Stimulated activated effector memory CD8-positive, alpha-beta T cell treated with anti-CD3 and anti-CD28 coated beads, Interleukin-12 subunit alpha, Interleukin-12 subunit beta, amount 100 ng/mL, for 72 hours (primary cell): ENCODE data around the gene GALNT14.
"Not testable (repeated sequence)": the region's sequence is repeated elsewhere in the genome, so short reads cannot be mapped to it uniquely, and the experiment has no call there.

Source experiments
- ATAC-seq: fragments of 150-1000 bp; cut with Tn5 transposase; 2 replicates; pipeline ENCODE4 v1.10.0; 2021
- DNase-seq, 2 donors: peaks; one replicate each; pipeline ENCODE4 v3.0.0; 2021 to 2022; ENCODE audit warnings: low spot score in 2 of 2
- H3K27ac Mint-ChIP-seq: one replicate; pipeline ENCODE4 v1.8.0; 2022; ENCODE audit warnings: mild to moderate bottlenecking, mixed read lengths
- H3K36me3 Mint-ChIP-seq: one replicate; pipeline ENCODE4 v1.8.0; 2022; ENCODE audit warnings: mild to moderate bottlenecking, mixed read lengths
- H3K4me1 Mint-ChIP-seq: one replicate; pipeline ENCODE4 v1.8.0; 2022; ENCODE audit warnings: mixed read lengths
- H3K4me3 Mint-ChIP-seq: one replicate; pipeline ENCODE4 v1.8.0; 2022; ENCODE audit warnings: mild to moderate bottlenecking, mixed read lengths
- H3K9me3 Mint-ChIP-seq: one replicate; pipeline ENCODE4 v1.8.0; 2022; ENCODE audit warnings: mixed read lengths

The GALNT14 gene

GRCh38 chr2:30930716-30931115, 207.5 kb downstream of the GALNT14 start:
- no peaks in the 10 kb centered on the region for H3K9me3 Mint-ChIP-seq
- H3K4me1 Mint-ChIP-seq: no peaks in the 10 kb centered on the region
- ATAC-seq (no peak), DNase-seq (no peak)
- no peaks in the 10 kb centered on the region for H3K36me3 Mint-ChIP-seq
- H3K27ac Mint-ChIP-seq: no peak overlapping the region
- no peak overlapping the region for H3K4me3 Mint-ChIP-seq

GRCh38 chr2:30927465-30928075, 210.7 kb downstream of the GALNT14 start:
- Mint-ChIP-seq H3K27ac (no peak overlapping the region), H3K36me3 (no peaks in the 10 kb centered on the region), H3K4me1 (no peaks in the 10 kb centered on the region), H3K9me3 (no peaks in the 10 kb centered on the region), H3K4me3 (no peak overlapping the region)
- DNase-seq (no peak), ATAC-seq (no peak)

- Mint-ChIP-seq H3K27ac (no peak overlapping the region), H3K4me1 (no peaks in the 10 kb centered on the region), H3K36me3 (no peaks in the 10 kb centered on the region), H3K4me3 (no peak overlapping the region), H3K9me3 (no peaks in the 10 kb centered on the region)
- ATAC-seq (no peak), DNase-seq (no peak)
These were observed 211.6 kb downstream of the GALNT14 start for GRCh38 chr2:30926606-30927005.

GRCh38 chr2:30923623-30924022, 214.6 kb downstream of the GALNT14 start:
- Mint-ChIP-seq H3K36me3 (no peaks in the 10 kb centered on the region), H3K27ac (no peak overlapping the region), H3K9me3 (no peaks in the 10 kb centered on the region), H3K4me1 (no peaks in the 10 kb centered on the region), H3K4me3 (no peak overlapping the region)
- no peak for ATAC-seq
- DNase-seq: no peak

GRCh38 chr2:30920511-30920910, 217.7 kb downstream of the GALNT14 start:
- H3K9me3 Mint-ChIP-seq: no peaks in the 10 kb centered on the region
- H3K4me1 Mint-ChIP-seq: no peaks in the 10 kb centered on the region
- H3K4me3 Mint-ChIP-seq: no peak overlapping the region
- H3K36me3 Mint-ChIP-seq: no peaks in the 10 kb centered on the region
- no peak for DNase-seq
- ATAC-seq: no peak
- no peak overlapping the region for H3K27ac Mint-ChIP-seq

GRCh38 chr2:30915486-30915885, 222.8 kb downstream of the GALNT14 start:
- Mint-ChIP-seq H3K36me3 (no peaks in the 10 kb centered on the region), H3K9me3 (no peaks in the 10 kb centered on the region), H3K4me3 (no peak overlapping the region), H3K4me1 (no peaks in the 10 kb centered on the region), H3K27ac (no peak overlapping the region)
- ATAC-seq (no peak), DNase-seq (no peak)

GRCh38 chr2:30914456-30914855, 223.8 kb downstream of the GALNT14 start:
- Mint-ChIP-seq H3K36me3 (no peaks in the 10 kb centered on the region), H3K4me1 (no peaks in the 10 kb centered on the region), H3K4me3 (no peak overlapping the region), H3K27ac (no peak overlapping the region), H3K9me3 (no peaks in the 10 kb centered on the region)
- ATAC-seq (no peak), DNase-seq (no peak)

- no peaks in the 10 kb centered on the region for H3K36me3 Mint-ChIP-seq
- H3K4me3 Mint-ChIP-seq: no peak overlapping the region
- no peaks in the 10 kb centered on the region for H3K9me3 Mint-ChIP-seq
- ATAC-seq (no peak), DNase-seq (no peak)
- no peak overlapping the region for H3K27ac Mint-ChIP-seq
- H3K4me1 Mint-ChIP-seq: no peaks in the 10 kb centered on the region
These were observed 226.2 kb downstream of the GALNT14 start for GRCh38 chr2:30912056-30912455.

- H3K36me3 Mint-ChIP-seq: no peaks in the 10 kb centered on the region
- H3K27ac Mint-ChIP-seq: no peak overlapping the region
- no peaks in the 10 kb centered on the region for H3K9me3 Mint-ChIP-seq
- no peak overlapping the region for H3K4me3 Mint-ChIP-seq
- ATAC-seq (no peak), DNase-seq (no peak)
- no peaks in the 10 kb centered on the region for H3K4me1 Mint-ChIP-seq
These were observed 226.9 kb downstream of the GALNT14 start for GRCh38 chr2:30911327-30911726.

GRCh38 chr2:30910686-30911085, 227.6 kb downstream of the GALNT14 start:
- ATAC-seq (no peak), DNase-seq (no peak)
- H3K9me3 Mint-ChIP-seq: no peaks in the 10 kb centered on the region
- no peak overlapping the region for H3K27ac Mint-ChIP-seq
- no peak overlapping the region for H3K4me3 Mint-ChIP-seq
- no peaks in the 10 kb centered on the region for H3K4me1 Mint-ChIP-seq
- H3K36me3 Mint-ChIP-seq: no peaks in the 10 kb centered on the region

- DNase-seq, H3K27ac Mint-ChIP-seq, H3K9me3 Mint-ChIP-seq, ATAC-seq, H3K36me3 Mint-ChIP-seq, H3K4me3 Mint-ChIP-seq, H3K4me1 Mint-ChIP-seq: not testable (repeated sequence)
These were observed 233.8 kb downstream of the GALNT14 start for GRCh38 chr2:30904437-30904836.

GRCh38 chr2:30903326-30903725, 234.9 kb downstream of the GALNT14 start:
- Mint-ChIP-seq H3K4me1 (no peaks in the 10 kb centered on the region), H3K27ac (no peak overlapping the region), H3K36me3 (no peaks in the 10 kb centered on the region), H3K9me3 (no peaks in the 10 kb centered on the region), H3K4me3 (no peak overlapping the region)
- ATAC-seq: no peak
- no peak for DNase-seq

- Mint-ChIP-seq H3K9me3 (no peaks in the 10 kb centered on the region), H3K4me1 (no peaks in the 10 kb centered on the region), H3K27ac (no peak overlapping the region), H3K36me3 (no peaks in the 10 kb centered on the region), H3K4me3 (no peak overlapping the region)
- ATAC-seq (no peak), DNase-seq (no peak)
These were observed 237.9 kb downstream of the GALNT14 start for GRCh38 chr2:30900381-30900780.

GRCh38 chr2:30899516-30900054, 238.7 kb downstream of the GALNT14 start:
- no peaks in the 10 kb centered on the region for H3K4me1 Mint-ChIP-seq
- ATAC-seq (no peak), DNase-seq (no peak)
- no peak overlapping the region for H3K4me3 Mint-ChIP-seq
- H3K27ac Mint-ChIP-seq: no peak overlapping the region
- H3K9me3 Mint-ChIP-seq: no peaks in the 10 kb centered on the region
- H3K36me3 Mint-ChIP-seq: no peaks in the 10 kb centered on the region

GRCh38 chr2:30897539-30897938, 240.7 kb downstream of the GALNT14 start:
- H3K36me3 Mint-ChIP-seq: no peaks in the 10 kb centered on the region
- ATAC-seq (no peak), DNase-seq (no peak)
- H3K9me3 Mint-ChIP-seq: no peaks in the 10 kb centered on the region
- H3K27ac Mint-ChIP-seq: no peak overlapping the region
- no peak overlapping the region for H3K4me3 Mint-ChIP-seq
- H3K4me1 Mint-ChIP-seq: no peaks in the 10 kb centered on the region

GRCh38 chr2:30894498-30895119, 243.6 kb downstream of the GALNT14 start:
- Mint-ChIP-seq H3K9me3 (no peaks in the 10 kb centered on the region), H3K36me3 (no peaks in the 10 kb centered on the region), H3K4me1 (no peaks in the 10 kb centered on the region), H3K4me3 (no peak overlapping the region), H3K27ac (no peak overlapping the region)
- peak in 1 of 2 donors; percentile 37 for DNase-seq
- ATAC-seq: no peak
